ENCODE results near the gene FAM135A.
"Not testable (repeated sequence)": the region's sequence is repeated elsewhere in the genome, so short reads cannot be mapped to it uniquely, and the experiment has no call there.

FAM135A gene

DNA sequence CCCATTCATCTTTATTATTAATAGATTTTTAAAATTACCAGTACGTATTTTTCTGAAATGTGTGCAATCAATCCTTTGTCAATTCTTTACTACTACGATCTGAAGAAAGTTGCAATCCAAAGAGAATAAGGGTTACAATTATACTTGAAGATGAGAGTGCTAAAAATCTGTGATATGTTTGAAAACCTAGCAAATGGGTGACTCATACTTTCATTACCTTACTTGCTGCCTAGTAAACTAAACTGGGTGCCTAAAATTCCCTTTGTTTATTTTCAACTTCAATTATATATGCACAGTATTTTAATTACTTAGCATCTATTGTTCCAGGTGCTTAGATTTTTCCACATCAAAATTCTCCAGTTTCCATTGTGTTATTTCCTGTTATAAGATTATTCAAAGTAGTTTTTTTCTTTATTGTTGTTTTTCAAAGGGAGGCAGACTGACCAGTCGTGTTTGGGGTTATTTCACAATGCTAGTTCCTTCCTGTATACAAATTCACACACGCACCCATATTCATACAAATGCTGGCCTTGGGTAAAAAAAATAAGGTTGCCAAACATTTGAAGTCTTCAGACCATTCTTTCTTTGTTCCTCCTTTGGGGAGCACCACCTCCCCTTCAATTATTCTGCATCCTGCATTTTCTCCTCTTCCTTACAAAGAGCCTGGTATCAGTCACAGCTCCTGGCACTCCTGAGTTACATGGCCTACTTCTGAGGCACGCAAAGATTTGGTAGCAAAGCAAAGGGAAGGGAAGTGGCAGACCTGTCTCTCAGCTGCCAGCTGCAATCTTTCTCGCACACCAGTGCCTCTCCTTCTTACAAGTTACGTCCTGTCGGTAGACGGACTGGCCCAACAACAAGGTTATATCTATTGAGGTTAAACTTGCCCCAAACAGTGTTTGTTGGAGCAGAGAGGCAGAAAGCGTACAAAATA, 16.2 kb upstream of the FAM135A start:
- DNase-seq, result no peak

DNA sequence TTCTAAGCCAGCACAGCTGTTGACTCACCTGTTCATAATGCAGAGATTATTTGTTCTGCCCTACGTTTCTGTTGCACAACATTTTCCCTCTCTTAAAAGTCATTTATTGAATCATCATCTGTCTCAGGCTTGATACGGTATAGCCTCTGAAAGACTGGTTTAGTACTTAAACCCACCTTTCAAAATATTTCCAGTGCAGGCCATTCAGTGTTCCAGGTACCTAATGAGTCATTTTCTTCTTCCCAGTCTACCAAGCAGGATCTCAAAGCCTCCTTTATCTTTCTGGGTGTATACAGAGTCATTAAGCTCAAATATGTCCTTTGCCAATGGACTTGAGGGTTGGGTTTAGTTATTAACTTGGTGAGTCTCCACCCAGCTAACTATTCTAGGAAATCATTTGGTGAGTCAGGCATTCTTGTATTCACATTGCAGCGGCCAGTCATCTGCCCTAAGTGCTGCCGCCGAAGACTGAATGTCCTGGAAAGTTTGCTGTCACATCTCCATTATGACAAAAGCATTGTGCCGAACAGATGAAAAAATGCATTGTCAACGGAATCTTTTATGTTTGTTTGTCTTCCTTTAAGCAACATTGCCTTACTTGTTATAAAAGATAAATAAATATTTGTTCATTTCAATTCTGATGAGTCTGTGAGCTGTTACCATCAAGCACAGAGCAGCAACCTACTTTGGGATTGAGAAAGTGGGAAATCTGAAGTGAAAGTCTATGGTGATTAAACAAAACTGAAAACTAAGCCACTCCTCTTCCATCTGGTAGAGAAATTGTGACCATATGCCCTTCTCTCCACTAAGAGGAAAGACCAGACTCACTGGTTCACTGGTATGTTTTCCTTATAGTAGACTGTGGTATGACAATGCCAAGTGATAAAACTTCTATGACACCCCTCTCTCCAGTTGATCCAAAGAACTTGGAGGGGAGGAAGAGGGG, 14.3 kb upstream of the FAM135A start:
- peak; percentile 65 for DNase-seq

DNA sequence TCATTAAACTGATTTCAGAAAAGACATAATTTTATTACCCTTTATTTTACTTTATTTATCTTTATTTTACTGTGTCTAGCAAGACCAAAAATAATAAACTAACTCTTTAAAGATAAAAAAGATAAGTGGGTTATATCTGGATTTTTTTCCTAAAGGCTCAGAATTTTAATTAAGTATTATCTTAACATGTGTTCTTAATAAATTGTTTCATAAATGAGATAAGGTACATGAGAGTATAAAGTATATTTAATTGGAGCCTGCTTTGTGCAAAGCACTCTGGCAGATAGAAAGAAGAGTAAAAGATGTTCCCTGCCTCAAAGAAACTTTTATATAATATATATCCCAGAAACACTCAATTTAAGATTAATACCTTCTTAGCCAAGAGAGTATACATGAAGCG, 8.7 kb upstream of the FAM135A start:
- no peak for DNase-seq

GRCh38 chr6:70409216-70409615, 4.1 kb upstream of the FAM135A start:
- no peak for DNase-seq

GRCh38 chr6:70411542-70412251, 1.6 kb upstream of the FAM135A start:
- no peak for DNase-seq

DNA sequence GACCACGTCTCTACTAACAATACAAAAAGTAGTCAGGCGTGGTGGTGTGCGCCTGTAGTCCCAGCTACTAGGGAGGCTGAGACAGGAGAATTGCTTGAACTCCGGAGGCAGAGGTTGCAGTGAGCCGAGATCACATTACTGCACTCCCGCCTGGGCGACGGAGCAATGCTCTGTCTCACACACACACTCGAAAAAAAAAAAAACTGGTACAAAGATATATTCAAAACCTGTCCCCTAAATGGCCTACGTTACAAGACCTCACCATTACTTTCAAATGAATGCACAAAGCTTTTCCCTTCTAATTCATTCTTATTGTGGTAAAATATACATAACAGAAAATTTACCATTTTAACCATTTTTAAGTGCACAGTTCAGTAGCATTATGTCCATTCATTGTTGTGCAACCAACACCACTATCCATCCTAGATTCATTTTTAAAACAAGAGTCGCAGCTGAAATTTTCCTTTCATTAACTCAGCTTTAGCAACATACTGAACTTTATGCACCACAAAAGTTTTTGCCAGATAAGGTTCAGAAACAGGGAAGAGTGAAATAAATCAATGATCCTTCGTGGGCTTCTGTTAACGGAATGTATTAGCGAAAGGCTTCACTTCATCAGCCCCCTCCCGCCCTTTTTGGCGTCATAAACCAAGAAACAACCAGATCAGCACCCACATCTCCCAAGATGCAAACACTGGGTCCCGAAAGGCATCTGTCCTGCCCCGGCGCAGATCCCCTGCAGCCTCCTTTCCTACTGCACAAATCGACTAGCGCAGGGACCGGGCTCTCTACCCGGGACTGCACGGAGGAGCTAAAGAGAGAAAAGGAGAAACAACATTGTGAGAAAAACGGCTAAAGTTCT, 825 bp upstream of the FAM135A start:
- DNase-seq, result no peak

GRCh38 chr6:70413992-70414494, 735 bp downstream of the FAM135A start:
- no peak for DNase-seq

DNA sequence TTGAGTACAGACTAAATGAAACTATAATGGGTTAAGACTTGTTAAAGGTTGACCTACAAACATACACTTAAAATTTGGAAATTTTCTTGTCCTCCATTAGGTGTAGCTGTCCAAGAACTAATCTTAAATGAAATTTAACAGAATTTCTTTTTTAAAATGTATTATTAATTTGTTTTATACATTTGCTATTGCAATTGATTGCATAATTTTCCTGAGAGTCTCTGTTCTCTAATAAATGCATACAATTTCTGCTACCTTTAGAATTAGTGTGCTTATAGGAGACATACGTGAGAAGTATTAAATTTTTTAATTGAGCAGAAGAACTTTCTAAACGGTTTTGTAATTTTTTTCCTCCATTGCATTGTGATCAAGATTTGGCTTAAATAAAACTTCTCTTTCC, 1.5 kb downstream of the FAM135A start:
- DNase-seq, result no peak

DNA sequence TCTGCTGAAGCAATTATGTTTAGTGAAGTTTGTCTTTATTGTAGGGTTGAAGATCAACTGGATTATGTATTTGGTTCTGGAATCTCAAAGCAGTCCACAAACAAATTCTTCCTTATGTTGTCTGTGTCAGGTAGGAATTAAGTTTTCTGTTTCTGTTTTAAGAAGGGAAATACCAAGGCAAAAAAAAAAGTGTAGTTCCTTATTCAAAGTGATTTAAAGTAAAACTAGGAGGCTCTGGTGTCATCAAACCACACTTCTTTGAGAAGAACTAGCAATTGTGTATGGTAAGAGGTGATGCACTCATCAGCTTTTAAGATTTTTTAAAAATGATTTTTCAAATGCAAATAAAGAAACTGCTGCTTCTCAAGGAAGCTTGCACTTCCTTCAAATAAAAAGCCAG, 1.9 kb downstream of the FAM135A start:
- no peak for DNase-seq

GRCh38 chr6:70415660-70416059, 2.4 kb downstream of the FAM135A start:
- no peak for DNase-seq

DNA sequence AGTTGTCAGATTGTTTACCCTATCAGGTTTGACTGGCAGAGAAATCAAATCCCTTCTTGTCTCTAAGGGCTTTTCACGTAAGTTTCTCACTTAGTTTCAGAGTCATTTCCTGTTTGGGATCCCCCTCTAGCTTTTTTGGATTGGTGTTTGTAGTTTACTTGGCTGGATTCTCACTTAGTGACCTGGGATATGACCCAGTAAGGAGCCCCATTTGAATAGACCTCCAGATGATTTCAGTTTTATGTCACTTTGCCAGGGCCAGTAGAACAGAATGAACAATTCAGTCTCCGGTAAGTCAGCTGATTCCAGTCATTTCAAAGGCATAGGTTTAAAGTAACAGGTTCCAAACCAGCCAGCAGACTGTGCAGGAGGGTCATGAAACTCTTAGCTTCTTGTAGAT, 8.2 kb downstream of the FAM135A start:
- no peak for DNase-seq

- no peak for DNase-seq
These were observed 10.2 kb downstream of the FAM135A start for GRCh38 chr6:70423189-70424134.

GRCh38 chr6:70424291-70424690, 11.0 kb downstream of the FAM135A start:
- no peak for DNase-seq

- no peak for DNase-seq
These were observed 23.0 kb downstream of the FAM135A start for GRCh38 chr6:70436320-70436719.

DNA sequence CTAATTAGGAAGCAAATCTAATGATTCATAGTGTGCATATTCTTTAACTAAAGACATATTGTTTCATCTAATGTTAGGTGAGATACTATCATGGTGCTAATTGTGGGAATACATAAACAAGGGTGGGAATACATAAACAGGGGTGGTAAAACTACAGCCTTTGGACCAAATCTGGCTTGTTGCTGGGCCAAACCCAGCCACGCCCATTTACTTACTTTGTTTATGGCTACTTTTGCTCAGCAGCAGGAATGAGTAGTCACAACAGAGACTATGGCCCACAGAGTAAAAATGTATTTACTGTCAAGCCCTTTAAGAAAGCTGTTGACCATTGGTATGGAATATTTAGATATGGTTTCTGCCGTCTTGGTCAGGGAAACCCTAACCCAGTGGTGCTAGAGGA, 31.7 kb downstream of the FAM135A start:
- DNase-seq, result no peak

- not testable (repeated sequence) for DNase-seq
These were observed 34.2 kb downstream of the FAM135A start for GRCh38 chr6:70447343-70448070.

DNA sequence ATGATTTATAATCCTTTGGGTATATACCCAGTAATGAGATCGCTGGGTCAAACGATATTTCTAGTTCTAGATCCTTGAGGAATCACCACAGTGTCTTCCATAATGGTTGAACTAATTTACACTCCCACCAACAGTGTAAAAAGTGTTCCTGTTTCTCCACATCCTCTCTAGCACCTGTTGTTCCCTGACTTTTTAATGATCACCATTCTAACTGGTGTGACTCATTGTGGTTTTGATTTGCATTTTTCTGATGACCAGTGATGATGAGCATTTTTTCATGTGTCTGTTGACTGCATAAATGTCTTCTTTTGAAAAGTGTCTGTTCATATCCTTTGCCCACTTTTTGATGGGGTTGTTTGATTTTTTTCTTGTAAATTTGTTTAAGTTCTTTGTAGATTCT, 40.6 kb downstream of the FAM135A start:
- DNase-seq, result not testable (repeated sequence)

DNA sequence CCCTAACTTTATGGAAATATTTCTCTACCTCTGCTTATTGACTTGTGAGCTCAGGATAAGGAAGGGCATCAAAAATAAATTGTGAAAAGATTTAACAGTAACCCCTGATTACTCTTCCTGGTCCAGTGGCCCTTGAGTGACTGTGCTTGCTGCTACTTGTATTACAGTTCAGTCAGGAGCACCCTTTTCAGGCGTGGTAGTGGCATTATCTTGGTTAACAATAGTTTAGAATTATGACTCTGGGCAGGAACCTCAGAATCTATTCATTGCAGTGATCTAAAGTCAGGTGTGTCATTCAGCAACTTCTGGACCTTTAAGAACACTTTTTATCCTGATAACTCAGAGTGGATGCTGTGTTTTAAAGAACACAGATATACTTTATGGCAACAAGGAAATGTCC, 43.4 kb downstream of the FAM135A start:
- DNase-seq, result no peak

- no peak for DNase-seq
These were observed 45.9 kb downstream of the FAM135A start for GRCh38 chr6:70459235-70459634.

GRCh38 chr6:70459699-70460098, 46.4 kb downstream of the FAM135A start:
- DNase-seq, result not testable (repeated sequence)

Measured in NCI-H774 (cell line).